ENCODE measurements around the gene CHD9NB.
"Not testable (repeated sequence)": the region's sequence is repeated elsewhere in the genome, so short reads cannot be mapped to it uniquely, and the experiment has no call there.

CHD9NB gene

DNA sequence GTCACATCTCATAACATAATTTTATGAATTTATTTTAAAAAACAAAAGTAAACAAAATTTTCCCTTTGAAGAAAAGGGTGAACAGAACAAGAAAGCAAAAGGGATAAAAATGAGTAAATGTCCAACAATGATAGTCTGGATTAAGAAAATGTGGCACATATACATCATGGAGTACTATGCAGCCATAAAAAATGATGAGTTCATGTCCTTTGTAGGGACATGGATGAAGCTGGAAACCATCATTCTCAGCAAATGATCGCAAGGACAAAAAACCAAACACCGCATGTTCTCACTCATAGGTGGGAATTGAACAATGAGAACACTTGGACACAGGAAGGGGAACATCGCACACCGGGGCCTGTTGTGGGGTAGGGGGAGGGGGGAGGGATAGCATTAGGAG lies 1.4 kb downstream of the CHD9NB start:
- H3K4me1 ChIP-seq (ENCODE audit: control insufficient read depth, insufficient read depth, low read length); H3K9ac ChIP-seq (ENCODE audit: low read depth, low read length); H3K9me3 ChIP-seq (ENCODE audit: control insufficient read depth, insufficient read depth, low read length); H3K4me3 ChIP-seq (ENCODE audit: low read depth, low read length); H3K27me3 ChIP-seq (ENCODE audit: control insufficient read depth, insufficient read depth, low read length); H3K36me3 ChIP-seq (ENCODE audit: control insufficient read depth, insufficient read depth, low read length): not testable (repeated sequence)

DNA sequence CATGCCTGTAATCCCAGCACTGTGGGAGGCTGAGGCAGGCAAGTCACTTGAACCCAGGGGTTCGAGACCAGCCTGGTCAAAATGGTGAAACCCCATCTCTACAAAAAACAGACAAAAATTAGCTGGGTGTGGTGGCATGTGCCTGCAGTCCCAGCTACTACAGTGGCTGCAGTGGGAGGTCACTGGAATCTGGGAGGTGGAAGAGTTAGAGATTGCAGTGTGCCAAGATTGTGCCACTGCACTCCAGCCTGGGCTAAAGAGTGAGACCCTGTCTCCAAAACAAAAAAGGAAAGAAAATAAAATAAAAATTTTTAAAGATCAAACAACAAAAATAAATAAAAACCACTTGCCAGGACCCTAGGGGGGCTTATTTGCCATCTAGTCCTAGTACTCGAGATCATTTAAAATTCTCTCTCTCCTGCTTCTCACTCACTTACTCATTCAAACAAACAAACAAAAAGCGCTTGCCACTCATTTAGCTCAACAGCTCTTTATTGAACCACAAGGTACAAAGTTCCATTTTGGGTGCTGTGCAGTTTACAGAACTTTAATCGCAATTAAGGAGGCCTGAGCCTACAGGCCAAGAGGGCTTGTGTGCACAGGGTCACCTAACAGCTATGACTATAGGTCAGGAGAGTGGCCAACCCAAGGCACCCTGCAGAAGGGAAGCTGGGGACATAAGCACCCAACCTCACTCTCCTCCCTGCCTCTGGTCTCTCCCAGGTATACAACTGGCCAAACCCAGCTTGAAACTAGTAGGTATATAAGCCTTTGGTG lies 4.4 kb downstream of the CHD9NB start:
- Histone ChIP-seq H3K36me3 (ENCODE audit: control insufficient read depth, insufficient read depth, low read length) (no peaks in the 10 kb centered on the region), H3K9me3 (ENCODE audit: control insufficient read depth, insufficient read depth, low read length) (no peaks in the 10 kb centered on the region), H3K4me1 (ENCODE audit: control insufficient read depth, insufficient read depth, low read length) (peaks cover 13% of the 10 kb centered on the region), H3K4me3 (ENCODE audit: low read depth, low read length) (no peak overlapping the region), H3K9ac (ENCODE audit: low read depth, low read length) (no peak overlapping the region), H3K27me3 (ENCODE audit: control insufficient read depth, insufficient read depth, low read length) (peaks cover 5% of the 10 kb centered on the region)

DNA sequence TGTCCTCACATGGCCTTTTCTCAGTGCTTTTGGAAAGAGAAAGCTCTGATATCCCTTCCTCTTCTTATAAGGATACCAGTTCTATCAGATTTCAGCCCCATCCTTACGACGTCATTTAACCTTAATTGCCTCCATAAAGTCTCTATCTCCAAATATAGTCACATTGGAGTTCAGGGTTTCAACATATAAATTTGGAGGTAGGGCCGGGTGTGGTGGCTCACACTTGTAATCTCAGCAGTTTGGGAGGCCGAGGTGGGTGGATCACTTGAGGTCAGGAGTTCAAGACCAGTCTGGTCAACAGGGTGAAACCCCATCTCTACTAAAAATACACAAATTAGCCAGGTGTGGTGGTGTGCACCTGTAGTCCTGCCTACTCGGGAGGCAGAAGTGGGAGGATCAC lies 5.2 kb downstream of the CHD9NB start:
- H3K27me3 ChIP-seq (ENCODE audit: control insufficient read depth, insufficient read depth, low read length); H3K4me3 ChIP-seq (ENCODE audit: low read depth, low read length); H3K36me3 ChIP-seq (ENCODE audit: control insufficient read depth, insufficient read depth, low read length); H3K9me3 ChIP-seq (ENCODE audit: control insufficient read depth, insufficient read depth, low read length); H3K9ac ChIP-seq (ENCODE audit: low read depth, low read length): not testable (repeated sequence)
- peaks cover 19% of the 10 kb centered on the region for H3K4me1 ChIP-seq (ENCODE audit: control insufficient read depth, insufficient read depth, low read length)

DNA sequence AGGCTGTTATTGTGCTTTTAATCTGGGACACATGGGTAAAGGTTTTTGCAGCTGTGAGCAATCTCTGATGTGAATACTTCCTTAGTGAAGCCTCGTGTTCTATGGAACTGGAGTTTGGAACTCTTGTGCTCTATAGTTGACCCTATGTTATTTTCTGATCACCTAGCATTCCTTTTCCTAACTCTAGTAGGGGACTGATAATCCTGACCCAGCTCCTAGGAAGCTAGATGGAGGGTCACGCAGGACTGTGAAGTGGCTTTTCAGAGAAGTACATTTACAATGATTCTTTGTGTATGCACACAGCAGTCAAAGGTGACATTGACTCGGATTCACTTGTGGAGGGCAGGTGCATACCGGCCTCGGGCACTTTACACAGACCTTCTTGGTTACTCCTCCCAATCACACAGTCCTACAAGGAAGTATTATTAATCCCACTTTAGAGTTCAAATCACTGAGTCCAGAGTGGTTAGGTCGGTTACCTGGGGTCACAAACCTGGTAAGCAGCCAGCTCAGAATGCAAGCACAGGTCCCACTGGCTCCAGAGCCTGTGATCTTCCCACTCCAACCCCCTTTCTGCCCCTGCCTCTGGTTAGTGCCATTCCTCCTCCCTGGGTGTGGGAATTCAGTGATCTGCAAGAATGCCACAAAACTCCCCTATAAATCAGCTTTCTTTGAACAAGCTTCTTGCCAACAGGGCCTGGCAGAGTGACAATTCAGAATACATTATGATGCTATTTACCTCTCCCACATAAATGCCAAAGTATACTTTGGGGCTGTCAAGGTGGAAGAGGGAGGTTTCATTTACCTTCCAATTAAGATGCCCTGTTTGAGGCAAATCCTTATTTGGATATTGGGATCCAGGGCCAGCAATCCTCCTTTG lies 7.1 kb downstream of the CHD9NB start:
- H3K4me3 ChIP-seq (ENCODE audit: low read depth, low read length) = no peak overlapping the region
- H3K9ac ChIP-seq (ENCODE audit: low read depth, low read length) = no peak overlapping the region
- peaks cover 5% of the 10 kb centered on the region for H3K27me3 ChIP-seq (ENCODE audit: control insufficient read depth, insufficient read depth, low read length)
- no peaks in the 10 kb centered on the region for H3K9me3 ChIP-seq (ENCODE audit: control insufficient read depth, insufficient read depth, low read length)
- peaks cover 33% of the 10 kb centered on the region for H3K4me1 ChIP-seq (ENCODE audit: control insufficient read depth, insufficient read depth, low read length)
- H3K36me3 ChIP-seq (ENCODE audit: control insufficient read depth, insufficient read depth, low read length) = no peaks in the 10 kb centered on the region

DNA sequence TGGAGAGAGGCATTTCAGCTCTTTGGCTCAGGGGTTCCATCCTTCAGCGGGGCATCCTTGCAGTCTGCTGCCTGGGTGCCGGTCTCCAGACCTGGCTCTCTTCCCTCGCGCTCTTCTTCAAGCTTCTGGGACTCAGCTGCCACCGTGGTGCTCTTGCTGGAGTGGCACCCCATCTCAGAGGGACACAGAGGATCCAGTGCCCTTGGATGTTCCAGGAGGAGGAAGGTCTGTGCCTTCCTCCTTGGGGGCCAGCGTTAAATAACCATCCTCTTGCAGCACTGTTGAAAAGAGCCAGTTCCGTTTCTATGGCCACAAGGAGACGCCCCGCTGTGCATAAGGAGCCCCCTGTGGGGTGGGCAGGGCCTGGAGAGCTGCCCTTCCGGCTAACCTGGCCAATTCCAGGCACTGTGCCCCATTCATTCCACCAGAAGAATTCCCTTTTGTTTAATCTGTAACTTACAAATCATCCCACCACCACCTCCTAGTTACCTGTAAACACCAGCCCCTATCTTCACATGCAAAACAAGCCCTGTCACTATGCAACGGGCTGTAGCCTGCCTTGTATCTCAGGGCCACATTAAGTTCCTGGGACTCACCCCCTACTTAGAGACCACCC lies 8.6 kb downstream of the CHD9NB start:
- Histone ChIP-seq H3K27me3 (ENCODE audit: control insufficient read depth, insufficient read depth, low read length) (peaks cover 5% of the 10 kb centered on the region), H3K4me1 (ENCODE audit: control insufficient read depth, insufficient read depth, low read length) (peaks cover 33% of the 10 kb centered on the region), H3K9ac (ENCODE audit: low read depth, low read length) (no peak overlapping the region), H3K4me3 (ENCODE audit: low read depth, low read length) (peak overlapping the region; percentile 78), H3K36me3 (ENCODE audit: control insufficient read depth, insufficient read depth, low read length) (no peaks in the 10 kb centered on the region), H3K9me3 (ENCODE audit: control insufficient read depth, insufficient read depth, low read length) (no peaks in the 10 kb centered on the region)

DNA sequence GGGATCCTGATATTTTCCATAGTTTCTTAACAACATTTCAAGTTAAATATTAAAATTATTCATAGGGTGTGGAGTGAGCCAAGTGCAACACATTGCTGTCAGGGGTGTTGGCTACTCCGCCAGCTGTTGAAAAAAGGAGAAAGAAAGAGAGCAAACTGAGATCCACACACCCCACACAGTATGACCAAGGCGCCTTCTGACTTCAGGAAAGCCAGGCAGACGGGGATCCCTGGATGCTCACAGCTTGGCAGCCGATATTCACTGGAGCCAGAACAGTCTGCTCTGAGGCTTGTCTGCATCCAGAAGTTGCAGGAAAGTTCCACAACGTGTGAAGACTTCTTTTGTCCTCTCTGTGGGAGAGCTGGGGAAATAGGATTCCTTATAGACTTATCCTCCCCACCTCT lies 9.3 kb downstream of the CHD9NB start:
- H3K36me3 ChIP-seq (ENCODE audit: control insufficient read depth, insufficient read depth, low read length) = no peaks in the 10 kb centered on the region
- peaks cover 33% of the 10 kb centered on the region for H3K4me1 ChIP-seq (ENCODE audit: control insufficient read depth, insufficient read depth, low read length)
- H3K9ac ChIP-seq (ENCODE audit: low read depth, low read length) = no peak overlapping the region
- peak overlapping the region; percentile 78 for H3K4me3 ChIP-seq (ENCODE audit: low read depth, low read length)
- no peaks in the 10 kb centered on the region for H3K9me3 ChIP-seq (ENCODE audit: control insufficient read depth, insufficient read depth, low read length)
- H3K27me3 ChIP-seq (ENCODE audit: control insufficient read depth, insufficient read depth, low read length) = peaks cover 5% of the 10 kb centered on the region

DNA sequence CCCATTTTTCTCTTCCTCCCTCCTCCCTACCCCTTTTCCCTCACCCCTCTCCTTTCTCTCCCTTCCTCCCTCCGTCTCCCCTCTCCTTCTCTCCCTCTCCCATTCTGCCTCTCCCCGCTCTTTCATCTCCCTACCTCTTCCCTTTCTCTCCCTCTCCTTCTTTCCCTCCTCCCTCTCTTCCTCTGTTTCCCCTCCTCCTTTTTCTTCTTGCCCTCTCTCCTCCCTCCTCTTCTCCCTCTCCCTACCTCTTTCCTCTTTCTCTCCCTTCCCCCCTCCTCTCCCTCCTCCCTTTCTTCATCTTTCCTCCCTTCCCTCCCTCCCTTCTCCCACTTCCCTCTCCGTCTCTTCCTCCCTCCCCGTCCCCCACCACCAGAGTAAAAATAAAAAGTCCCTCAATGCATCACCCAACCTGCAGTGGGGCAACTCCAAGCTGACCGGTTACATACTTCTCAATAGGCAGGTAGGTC lies 10.4 kb downstream of the CHD9NB start:
- no peaks in the 10 kb centered on the region for H3K36me3 ChIP-seq (ENCODE audit: control insufficient read depth, insufficient read depth, low read length)
- peaks cover 33% of the 10 kb centered on the region for H3K4me1 ChIP-seq (ENCODE audit: control insufficient read depth, insufficient read depth, low read length)
- no peaks in the 10 kb centered on the region for H3K9me3 ChIP-seq (ENCODE audit: control insufficient read depth, insufficient read depth, low read length)
- peak overlapping the region; percentile 78 for H3K4me3 ChIP-seq (ENCODE audit: low read depth, low read length)
- peaks cover 5% of the 10 kb centered on the region for H3K27me3 ChIP-seq (ENCODE audit: control insufficient read depth, insufficient read depth, low read length)
- peak overlapping the region; percentile 26 for H3K9ac ChIP-seq (ENCODE audit: low read depth, low read length)

DNA sequence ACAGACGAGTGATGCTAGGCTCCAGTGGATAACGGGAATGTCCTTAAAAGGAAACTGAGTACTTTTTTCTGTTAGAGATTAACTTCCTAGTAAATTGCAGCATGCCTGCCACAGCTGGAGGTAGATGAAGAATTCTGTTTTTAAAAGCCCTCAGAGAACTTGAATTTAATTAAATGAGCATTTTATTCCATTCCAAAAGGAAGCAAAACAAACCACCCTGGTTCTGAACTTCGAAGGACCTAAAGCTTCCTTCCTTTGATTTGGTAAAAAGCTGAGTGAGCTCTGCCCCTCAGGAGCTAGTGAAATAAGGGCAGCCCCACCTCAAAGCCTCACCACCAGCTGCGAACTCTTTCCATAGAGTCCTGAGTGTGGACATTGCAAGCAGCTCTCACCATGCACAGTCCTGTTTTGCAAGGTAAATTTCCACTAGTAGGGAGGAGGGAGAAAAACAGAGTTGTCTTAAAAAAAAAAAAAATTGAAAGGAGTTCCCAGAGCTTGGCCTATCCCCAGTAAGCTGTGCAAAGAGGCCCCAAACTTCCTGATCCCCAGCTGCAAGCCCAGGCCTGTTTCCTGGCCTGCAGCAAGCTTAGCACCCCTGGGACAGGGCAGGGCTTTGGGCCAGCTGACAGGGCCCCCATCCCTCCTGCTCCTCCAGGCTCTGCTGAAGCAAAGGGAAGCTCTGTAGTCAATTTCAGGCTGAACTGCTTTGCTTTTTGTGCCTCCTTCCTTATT lies 11.2 kb downstream of the CHD9NB start:
- Histone ChIP-seq H3K9me3 (ENCODE audit: control insufficient read depth, insufficient read depth, low read length) (no peaks in the 10 kb centered on the region), H3K9ac (ENCODE audit: low read depth, low read length) (peak overlapping the region; percentile 26), H3K4me1 (ENCODE audit: control insufficient read depth, insufficient read depth, low read length) (peaks cover 33% of the 10 kb centered on the region), H3K4me3 (ENCODE audit: low read depth, low read length) (peak overlapping the region; percentile 78), H3K27me3 (ENCODE audit: control insufficient read depth, insufficient read depth, low read length) (peaks cover 5% of the 10 kb centered on the region), H3K36me3 (ENCODE audit: control insufficient read depth, insufficient read depth, low read length) (no peaks in the 10 kb centered on the region)

DNA sequence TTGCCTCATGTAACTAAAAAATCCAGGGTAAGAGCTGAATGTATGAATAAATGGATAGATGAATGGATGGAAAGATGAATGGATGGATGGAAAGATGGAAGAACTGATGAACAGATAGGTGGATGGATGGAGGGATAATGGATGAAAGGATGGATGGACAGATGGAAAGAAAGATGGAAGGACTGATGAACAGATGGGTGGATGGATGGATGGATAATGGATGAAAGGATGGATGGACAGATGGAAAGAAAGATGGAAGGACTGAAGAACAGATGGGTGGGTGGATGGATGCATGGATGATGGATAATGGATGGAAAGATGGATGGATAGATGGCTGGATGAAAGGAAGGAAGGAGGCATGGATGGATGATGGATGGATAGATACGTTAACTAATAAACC lies 11.9 kb downstream of the CHD9NB start:
- Histone ChIP-seq H3K36me3 (ENCODE audit: control insufficient read depth, insufficient read depth, low read length) (no peaks in the 10 kb centered on the region), H3K4me3 (ENCODE audit: low read depth, low read length) (no peak overlapping the region), H3K27me3 (ENCODE audit: control insufficient read depth, insufficient read depth, low read length) (peaks cover 1% of the 10 kb centered on the region), H3K9ac (ENCODE audit: low read depth, low read length) (no peak overlapping the region), H3K9me3 (ENCODE audit: control insufficient read depth, insufficient read depth, low read length) (no peaks in the 10 kb centered on the region), H3K4me1 (ENCODE audit: control insufficient read depth, insufficient read depth, low read length) (peaks cover 30% of the 10 kb centered on the region)

DNA sequence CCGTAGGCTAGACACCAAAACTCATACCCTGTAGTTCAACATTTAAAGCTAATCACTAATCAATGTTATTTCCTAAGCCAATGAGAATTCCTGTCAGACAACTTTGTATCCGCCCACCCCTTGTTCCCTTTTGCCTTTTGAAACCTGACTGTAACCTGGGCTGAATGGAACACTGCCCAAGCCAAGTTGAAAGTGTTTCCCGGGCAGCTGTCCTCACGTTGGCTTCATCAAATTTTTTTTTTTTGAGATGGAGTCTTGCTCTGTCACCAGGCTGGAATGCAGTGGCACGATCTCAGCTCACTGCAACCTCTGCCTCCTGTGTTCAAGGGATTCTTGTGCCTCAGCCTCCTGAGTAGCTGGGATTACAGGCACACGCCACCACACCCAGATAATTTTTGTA lies 16.0 kb downstream of the CHD9NB start:
- not testable (repeated sequence) for H3K27me3 ChIP-seq (ENCODE audit: control insufficient read depth, insufficient read depth, low read length); H3K9me3 ChIP-seq (ENCODE audit: control insufficient read depth, insufficient read depth, low read length); H3K4me3 ChIP-seq (ENCODE audit: low read depth, low read length); H3K9ac ChIP-seq (ENCODE audit: low read depth, low read length); H3K36me3 ChIP-seq (ENCODE audit: control insufficient read depth, insufficient read depth, low read length)
- H3K4me1 ChIP-seq (ENCODE audit: control insufficient read depth, insufficient read depth, low read length) = peaks cover 13% of the 10 kb centered on the region

DNA sequence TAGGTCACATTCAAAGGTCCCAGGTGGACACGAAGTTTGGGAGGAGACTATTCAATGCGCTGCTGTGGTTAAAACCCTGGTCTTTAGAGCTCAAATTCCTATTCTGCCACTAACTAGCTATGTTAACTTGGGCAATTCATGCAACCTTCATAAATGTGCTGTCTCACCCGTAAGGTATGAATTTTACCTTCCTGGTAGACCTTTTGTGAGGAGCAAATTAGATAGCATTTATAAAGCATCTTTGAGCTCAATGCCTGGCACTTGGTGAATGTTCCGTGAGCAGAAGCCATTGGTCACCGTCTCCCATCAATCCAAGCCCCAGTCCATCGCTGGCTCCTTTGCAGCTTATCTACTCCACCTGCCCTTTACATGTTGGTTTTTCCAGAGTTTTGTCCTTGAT lies 16.6 kb downstream of the CHD9NB start:
- Histone ChIP-seq H3K36me3 (ENCODE audit: control insufficient read depth, insufficient read depth, low read length) (no peaks in the 10 kb centered on the region), H3K4me1 (ENCODE audit: control insufficient read depth, insufficient read depth, low read length) (peaks cover 12% of the 10 kb centered on the region), H3K4me3 (ENCODE audit: low read depth, low read length) (no peak overlapping the region), H3K27me3 (ENCODE audit: control insufficient read depth, insufficient read depth, low read length) (no peaks in the 10 kb centered on the region), H3K9me3 (ENCODE audit: control insufficient read depth, insufficient read depth, low read length) (peaks cover 6% of the 10 kb centered on the region), H3K9ac (ENCODE audit: low read depth, low read length) (no peak overlapping the region)

All from iPS-15b (cell line).